ENCODE results near the gene KIAA1671. TPM values are rescaled to one million over a fixed set of nuclear protein-coding genes. Genes with fewer than 3 reads are reported as not detected.

Gene KIAA1671
- total and polyA plus RNA-seq, 2 of the 4 experiments (the other 2 are of a cell fraction), result 0.02 TPM; not detected in 1

DNA sequence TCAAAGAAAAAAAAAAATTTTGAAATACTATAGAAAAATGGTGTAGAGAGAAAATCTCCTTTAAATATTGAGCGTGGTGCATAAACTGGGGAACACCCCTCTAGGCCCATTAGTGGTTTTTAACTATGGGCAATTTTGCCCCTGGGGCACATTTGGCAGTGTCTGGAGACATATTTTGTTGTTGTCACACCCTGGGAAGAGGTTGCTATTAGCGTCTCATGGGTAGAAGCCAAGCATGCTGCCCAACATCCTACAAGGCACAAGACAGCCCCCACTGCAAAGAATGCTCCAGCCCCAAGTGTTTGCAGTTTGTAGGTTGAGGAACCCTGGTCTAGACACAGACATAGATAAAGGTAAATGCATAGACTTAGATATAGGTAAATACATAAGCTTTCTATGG, 92.6 kb downstream of the KIAA1671 start:
- H4K20me1 ChIP-seq (ENCODE audit: insufficient read depth, low read length), result no peaks in the 10 kb centered on the region
- H4K5ac ChIP-seq (ENCODE audit: low read depth, low read length), result no peak overlapping the region
- H4K91ac ChIP-seq (ENCODE audit: insufficient read depth, low read depth, low read length), result no peak overlapping the region
- H2BK15ac ChIP-seq (ENCODE audit: low read depth, low read length), result no peak overlapping the region
- no peak overlapping the region for H3K14ac ChIP-seq (replicated peaks; ENCODE audit: low read depth, low read length)
- no peak for ATAC-seq (ENCODE audit: low read depth)
- no peak overlapping the region for H3K23ac ChIP-seq (ENCODE audit: low read depth, low read length)
- POLR2A ChIA-PET (ENCODE audit: unreplicated experiment), result no interaction called here
- H3K79me1 ChIP-seq (ENCODE audit: low read depth in 1 of 2, low read length in 2 of 2), result no peaks in the 10 kb centered on the region
- CTCF ChIA-PET, result no interaction called here
- no peak overlapping the region for H2BK20ac ChIP-seq (ENCODE audit: low read depth, low read length)
- TF ChIP-seq RCOR1 (IDR thresholded peaks at IDR 0.05; ENCODE audit: insufficient replicate concordance, low read length), result no peak
- TF ChIP-seq MXI1 (IDR thresholded peaks at IDR 0.05; ENCODE audit: borderline replicate concordance, low read depth, low read length), result no peak
- TF ChIP-seq POLR2A (IDR thresholded peaks at IDR 0.05; ENCODE audit: low read depth, low read length), result no peak
- no peak for TF ChIP-seq RFX5 (IDR thresholded peaks at IDR 0.05; ENCODE audit: low read depth, low read length)
- TF ChIP-seq, protein P1, sequence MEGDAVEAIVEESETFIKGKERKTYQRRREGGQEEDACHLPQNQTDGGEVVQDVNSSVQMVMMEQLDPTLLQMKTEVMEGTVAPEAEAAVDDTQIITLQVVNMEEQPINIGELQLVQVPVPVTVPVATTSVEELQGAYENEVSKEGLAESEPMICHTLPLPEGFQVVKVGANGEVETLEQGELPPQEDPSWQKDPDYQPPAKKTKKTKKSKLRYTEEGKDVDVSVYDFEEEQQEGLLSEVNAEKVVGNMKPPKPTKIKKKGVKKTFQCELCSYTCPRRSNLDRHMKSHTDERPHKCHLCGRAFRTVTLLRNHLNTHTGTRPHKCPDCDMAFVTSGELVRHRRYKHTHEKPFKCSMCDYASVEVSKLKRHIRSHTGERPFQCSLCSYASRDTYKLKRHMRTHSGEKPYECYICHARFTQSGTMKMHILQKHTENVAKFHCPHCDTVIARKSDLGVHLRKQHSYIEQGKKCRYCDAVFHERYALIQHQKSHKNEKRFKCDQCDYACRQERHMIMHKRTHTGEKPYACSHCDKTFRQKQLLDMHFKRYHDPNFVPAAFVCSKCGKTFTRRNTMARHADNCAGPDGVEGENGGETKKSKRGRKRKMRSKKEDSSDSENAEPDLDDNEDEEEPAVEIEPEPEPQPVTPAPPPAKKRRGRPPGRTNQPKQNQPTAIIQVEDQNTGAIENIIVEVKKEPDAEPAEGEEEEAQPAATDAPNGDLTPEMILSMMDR (conservative IDR thresholded peaks at IDR 0.05; ENCODE audit: low read depth, low read length), result no peak
- no peak for TF ChIP-seq SMC3 (IDR thresholded peaks at IDR 0.05; ENCODE audit: low read depth, low read length)
- no peak for TF ChIP-seq MAZ (IDR thresholded peaks at IDR 0.05; ENCODE audit: borderline replicate concordance, low read depth, low read length)
- no peak for TF ChIP-seq CHD1 (IDR thresholded peaks at IDR 0.05; ENCODE audit: low read depth, low read length)
- TF ChIP-seq NFE2L2 (IDR thresholded peaks at IDR 0.05; ENCODE audit: low read depth, low read length), result no peak
- TF ChIP-seq, protein P2, sequence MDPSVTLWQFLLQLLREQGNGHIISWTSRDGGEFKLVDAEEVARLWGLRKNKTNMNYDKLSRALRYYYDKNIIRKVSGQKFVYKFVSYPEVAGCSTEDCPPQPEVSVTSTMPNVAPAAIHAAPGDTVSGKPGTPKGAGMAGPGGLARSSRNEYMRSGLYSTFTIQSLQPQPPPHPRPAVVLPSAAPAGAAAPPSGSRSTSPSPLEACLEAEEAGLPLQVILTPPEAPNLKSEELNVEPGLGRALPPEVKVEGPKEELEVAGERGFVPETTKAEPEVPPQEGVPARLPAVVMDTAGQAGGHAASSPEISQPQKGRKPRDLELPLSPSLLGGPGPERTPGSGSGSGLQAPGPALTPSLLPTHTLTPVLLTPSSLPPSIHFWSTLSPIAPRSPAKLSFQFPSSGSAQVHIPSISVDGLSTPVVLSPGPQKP (IDR thresholded peaks at IDR 0.05; ENCODE audit: borderline replicate concordance, low read depth, low read length), result no peak
- no peak for TF ChIP-seq BHLHE40 (IDR thresholded peaks at IDR 0.05; ENCODE audit: low read depth, low read length)
- TF ChIP-seq, protein P3, sequence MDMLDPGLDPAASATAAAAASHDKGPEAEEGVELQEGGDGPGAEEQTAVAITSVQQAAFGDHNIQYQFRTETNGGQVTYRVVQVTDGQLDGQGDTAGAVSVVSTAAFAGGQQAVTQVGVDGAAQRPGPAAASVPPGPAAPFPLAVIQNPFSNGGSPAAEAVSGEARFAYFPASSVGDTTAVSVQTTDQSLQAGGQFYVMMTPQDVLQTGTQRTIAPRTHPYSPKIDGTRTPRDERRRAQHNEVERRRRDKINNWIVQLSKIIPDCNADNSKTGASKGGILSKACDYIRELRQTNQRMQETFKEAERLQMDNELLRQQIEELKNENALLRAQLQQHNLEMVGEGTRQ (IDR thresholded peaks at IDR 0.05; ENCODE audit: low read depth, low read length), result no peak
- TF ChIP-seq CEBPB (IDR thresholded peaks at IDR 0.05; ENCODE audit: low read depth, low read length), result no peak
- no peaks in the 10 kb centered on the region for H3K9me3 ChIP-seq (ENCODE audit: control insufficient read depth, insufficient read depth, low read length)
- no peaks in the 10 kb centered on the region for H3K36me3 ChIP-seq (ENCODE audit: control insufficient read depth, insufficient read depth, low read length)
- no peak overlapping the region for H3K27ac ChIP-seq (ENCODE audit: insufficient read depth, low read length)
- no TSS peak for BruUV-seq (replicated peaks)
- no peaks in the 10 kb centered on the region for H3K9me1 ChIP-seq (ENCODE audit: insufficient read depth, low read length)
- H2AK5ac ChIP-seq (ENCODE audit: low read depth, low read length), result no peak overlapping the region
- in situ Hi-C loops (cut with MboI; ENCODE audit: low sequenced_read_pairs) (loop anchor here (10.0 kb wide), 2 partner anchors 100 to 270 kb away; partner anchors contain the start of genes LHFPL7 and PIWIL3), dilution Hi-C loops (cut with HindIII; ENCODE audit: low sequenced_read_pairs, unreplicated experiment) (no loop called here), intact Hi-C loops (cut with micrococcal nuclease) (no loop called here)
- no peak overlapping the region for H3K4me2 ChIP-seq (ENCODE audit: low read depth, low read length)
- H4K8ac ChIP-seq (ENCODE audit: low read depth in 2 of 2, low read length in 2 of 2), result no peak overlapping the region
- no peaks in the 10 kb centered on the region for H3K4me1 ChIP-seq (ENCODE audit: control insufficient read depth, insufficient read depth, low read length)
- H3K27me3 ChIP-seq (ENCODE audit: control insufficient read depth, insufficient read depth, low read length), result no peaks in the 10 kb centered on the region
- H3K4ac ChIP-seq (ENCODE audit: low read depth, low read length), result no peak overlapping the region
- H2BK5ac ChIP-seq (ENCODE audit: low read depth, low read length, poor library complexity, severe bottlenecking), result no peak overlapping the region
- H3K4me3 ChIP-seq (ENCODE audit: insufficient read depth, low read depth, low read length), result no peak overlapping the region
- no peak overlapping the region for H3K56ac ChIP-seq (ENCODE audit: extremely low read depth, insufficient read depth, low read length)
- no peak overlapping the region for H2BK120ac ChIP-seq (ENCODE audit: low read depth, low read length)
- no peak overlapping the region for H2AK9ac ChIP-seq (replicated peaks; ENCODE audit: low read depth, low read length, poor library complexity)
- no peak overlapping the region for H2AFZ ChIP-seq (replicated peaks; ENCODE audit: low read length, poor library complexity)
- no peak for DNase-seq
- H3K9ac ChIP-seq (ENCODE audit: low read depth, low read length), result no peak overlapping the region
- H3K18ac ChIP-seq (ENCODE audit: low read depth, low read length), result no peak overlapping the region
- WGBS, 2 experiments (ENCODE audit: extremely low coverage in 2 of 2, insufficient read length in 1 of 2), result no CpG with 5 or more reads among the region's 2 CpGs
